Hepatic stellate cell (primary cell): Measurements from ENCODE around the gene KRI1.
"Not testable (repeated sequence)": the region's sequence is repeated elsewhere in the genome, so short reads cannot be mapped to it uniquely, and the experiment has no call there.

Experiments
- DNase-seq: peaks from one replicate; pipeline ENCODE4 v3.0.0; 2011; ENCODE audit warnings: low spot score

Gene KRI1

GRCh38 chr19:10550336-10550735 lies 15.5 kb downstream of the KRI1 start:
- DNase-seq: peak; percentile 1

- DNase-seq: peak; percentile 2
Measured at GRCh38 chr19:10549733-10550132, 16.1 kb downstream of the KRI1 start.

- DNase-seq: no peak
Measured at GRCh38 chr19:10548746-10549276, 17.0 kb downstream of the KRI1 start.

GRCh38 chr19:10546817-10547216 lies 19.0 kb downstream of the KRI1 start:
- no peak for DNase-seq

GRCh38 chr19:10544753-10545251 lies 21.0 kb downstream of the KRI1 start:
- DNase-seq: no peak

- DNase-seq: no peak
Measured at GRCh38 chr19:10544242-10544752, 21.5 kb downstream of the KRI1 start.

- peak; percentile 97 for DNase-seq
Measured at GRCh38 chr19:10543420-10544241, 22.2 kb downstream of the KRI1 start, which contains the start of gene ATG4D. Gene ATG4D, plus strand, starts transcription at chr19:10543904. Its CDS starts 187 bp downstream, at chr19:10544091.

GRCh38 chr19:10543059-10543419 lies 22.8 kb downstream of the KRI1 start:
- DNase-seq: no peak

- not testable (repeated sequence) for DNase-seq
Measured at GRCh38 chr19:10539016-10539415, 26.8 kb downstream of the KRI1 start.

- DNase-seq: no peak
Measured at GRCh38 chr19:10538204-10538983, 27.4 kb downstream of the KRI1 start.

- DNase-seq: no peak
Measured at GRCh38 chr19:10537668-10538067, 28.1 kb downstream of the KRI1 start.

GRCh38 chr19:10535613-10536012 lies 30.2 kb downstream of the KRI1 start:
- no peak for DNase-seq

- peak; percentile 86 for DNase-seq
Measured at GRCh38 chr19:10533646-10534386, 32.0 kb downstream of the KRI1 start.

GRCh38 chr19:10532457-10532856 lies 33.4 kb downstream of the KRI1 start:
- no peak for DNase-seq

- not testable (repeated sequence) for DNase-seq
Measured at GRCh38 chr19:10526887-10527286, 38.9 kb downstream of the KRI1 start.

GRCh38 chr19:10525636-10526035 lies 40.2 kb downstream of the KRI1 start:
- no peak for DNase-seq

- DNase-seq: no peak
Measured at GRCh38 chr19:10523135-10523636, 42.6 kb downstream of the KRI1 start.

- no peak for DNase-seq
Measured at GRCh38 chr19:10521461-10522171, 44.2 kb downstream of the KRI1 start.

GRCh38 chr19:10520652-10521318 lies 45.0 kb downstream of the KRI1 start:
- DNase-seq: no peak

- no peak for DNase-seq
Measured at GRCh38 chr19:10519421-10519820, 46.4 kb downstream of the KRI1 start.
